Astrocyte (in vitro differentiated cells and primary cell): ENCODE data around the gene NIF3L1. TPM values are rescaled to one million over a fixed set of nuclear protein-coding genes. Genes with fewer than 3 reads are reported as not detected.

Experiments
- DNase-seq: peaks from one replicate; pipeline ENCODE4 v3.0.0-alpha.2; 2010; ENCODE audit warnings: low read depth
- FAIRE-seq: peaks from 2 replicates; lab custom pipeline; 2011; peaks lifted over from hg19 to GRCh38; lab: Jason Lieb, UNC
- H2AFZ ChIP-seq: 2 replicates; pipeline ENCODE4 v1.6.0; 2012; ENCODE audit warnings: low read depth, low read length, inconsistent platforms
- H3K27ac ChIP-seq: 2 replicates; pipeline ENCODE4 v1.5.1; 2011; ENCODE audit warnings: low read depth, low read length, inconsistent platforms
- H3K27me3 ChIP-seq: 2 replicates; pipeline ENCODE4 v1.6.0; 2011; ENCODE audit warnings: low read length, inconsistent platforms; ENCODE audit not compliant: insufficient read depth
- H3K36me3 ChIP-seq: 2 replicates; pipeline ENCODE4 v1.5.1; 2011; ENCODE audit warnings: low read length, inconsistent platforms; ENCODE audit not compliant: insufficient read depth
- H3K4me1 ChIP-seq: 2 replicates; pipeline ENCODE4 v1.5.1; 2011; ENCODE audit warnings: low read length, inconsistent platforms; ENCODE audit not compliant: insufficient read depth
- H3K4me2 ChIP-seq: 2 replicates; pipeline ENCODE4 v1.6.0; 2012; ENCODE audit warnings: low read length, inconsistent platforms
- H3K4me3 ChIP-seq: 2 replicates; pipeline ENCODE4 v1.5.1; 2011; ENCODE audit warnings: low read depth, mild to moderate bottlenecking, low read length, inconsistent platforms; ENCODE audit not compliant: insufficient read depth
- H3K79me2 ChIP-seq: 2 replicates; pipeline ENCODE4 v1.6.0; 2012; ENCODE audit warnings: mild to moderate bottlenecking, low read length, inconsistent platforms; ENCODE audit not compliant: insufficient read depth
- H3K9ac ChIP-seq: 2 replicates; pipeline ENCODE4 v1.6.0; 2012; ENCODE audit warnings: mild to moderate bottlenecking, low read length, inconsistent platforms
- H3K9me3 ChIP-seq: 2 replicates; pipeline ENCODE4 v1.5.1; 2012; ENCODE audit warnings: low read depth, mild to moderate bottlenecking, low read length, inconsistent platforms; ENCODE audit not compliant: insufficient read depth
- H4K20me1 ChIP-seq: 2 replicates; pipeline ENCODE4 v1.6.0; 2012; ENCODE audit warnings: low read length, inconsistent platforms; ENCODE audit not compliant: insufficient read depth
- H3K27ac Mint-ChIP-seq: one replicate; pipeline ENCODE4 v1.8.0; 2021; ENCODE audit warnings: mild to moderate bottlenecking, mixed read lengths; ENCODE audit not compliant: unreplicated experiment
- H3K27me3 Mint-ChIP-seq: one replicate; pipeline ENCODE4 v1.8.0; 2021; ENCODE audit warnings: low read depth, mixed read lengths; ENCODE audit not compliant: unreplicated experiment
- H3K36me3 Mint-ChIP-seq: one replicate; pipeline ENCODE4 v1.8.0; 2021; ENCODE audit warnings: low read depth, mixed read lengths; ENCODE audit not compliant: unreplicated experiment
- H3K4me1 Mint-ChIP-seq: one replicate; pipeline ENCODE4 v1.8.0; 2021; ENCODE audit warnings: low read depth, mixed read lengths; ENCODE audit not compliant: unreplicated experiment
- H3K4me3 Mint-ChIP-seq: one replicate; pipeline ENCODE4 v1.8.0; 2021; ENCODE audit warnings: mild to moderate bottlenecking, moderate library complexity, mixed read lengths; ENCODE audit not compliant: unreplicated experiment
- H3K9me3 Mint-ChIP-seq: one replicate; pipeline ENCODE4 v1.8.0; 2021; ENCODE audit warnings: mild to moderate bottlenecking, mixed read lengths; ENCODE audit not compliant: unreplicated experiment
- EZH2 ChIP-seq: IDR thresholded peaks from 2 replicates; pipeline ENCODE4 v1.6.1; 2012; ENCODE audit warnings: mild to moderate bottlenecking, low read length, inconsistent platforms; ENCODE audit not compliant: insufficient read depth
- total RNA-seq: library from RNA; stranded (reverse); gene quantifications from 2 replicates; pipeline ENCODE4 v1.2.1, GENCODE V29; 2021
- TF ChIP-seq, protein P1 (sequence below): IDR thresholded peaks from 2 replicates; pipeline ENCODE4 v1.5.1; 2011; ENCODE audit warnings: low read depth, mild to moderate bottlenecking, inconsistent platforms, low read length, moderate library complexity; ENCODE audit not compliant: insufficient read depth

The NIF3L1 gene
- total RNA-seq, 1 donor from 2014 or later, result 17.8 TPM

GRCh38 chr2:200929334-200930249 lies 40.4 kb downstream of the NIF3L1 start:
- H3K79me2 ChIP-seq, result no peaks in the 10 kb centered on the region
- DNase-seq (no peak), FAIRE-seq (no peak)
- peaks cover 7% of the 10 kb centered on the region for H3K4me1 Mint-ChIP-seq
- no peak overlapping the region for H3K4me3 Mint-ChIP-seq
- no peak overlapping the region for H3K27ac ChIP-seq
- H3K27ac Mint-ChIP-seq, result no peak overlapping the region
- H4K20me1 ChIP-seq, result no peaks in the 10 kb centered on the region
- H3K36me3 Mint-ChIP-seq, result peaks cover 3% of the 10 kb centered on the region
- H3K27me3 Mint-ChIP-seq, result no peaks in the 10 kb centered on the region
- no peaks in the 10 kb centered on the region for H3K27me3 ChIP-seq
- H2AFZ ChIP-seq, result no peak overlapping the region
- no peak overlapping the region for H3K9ac ChIP-seq
- no peaks in the 10 kb centered on the region for H3K9me3 ChIP-seq
- H3K4me2 ChIP-seq, result no peak overlapping the region
- TF ChIP-seq, protein P1, sequence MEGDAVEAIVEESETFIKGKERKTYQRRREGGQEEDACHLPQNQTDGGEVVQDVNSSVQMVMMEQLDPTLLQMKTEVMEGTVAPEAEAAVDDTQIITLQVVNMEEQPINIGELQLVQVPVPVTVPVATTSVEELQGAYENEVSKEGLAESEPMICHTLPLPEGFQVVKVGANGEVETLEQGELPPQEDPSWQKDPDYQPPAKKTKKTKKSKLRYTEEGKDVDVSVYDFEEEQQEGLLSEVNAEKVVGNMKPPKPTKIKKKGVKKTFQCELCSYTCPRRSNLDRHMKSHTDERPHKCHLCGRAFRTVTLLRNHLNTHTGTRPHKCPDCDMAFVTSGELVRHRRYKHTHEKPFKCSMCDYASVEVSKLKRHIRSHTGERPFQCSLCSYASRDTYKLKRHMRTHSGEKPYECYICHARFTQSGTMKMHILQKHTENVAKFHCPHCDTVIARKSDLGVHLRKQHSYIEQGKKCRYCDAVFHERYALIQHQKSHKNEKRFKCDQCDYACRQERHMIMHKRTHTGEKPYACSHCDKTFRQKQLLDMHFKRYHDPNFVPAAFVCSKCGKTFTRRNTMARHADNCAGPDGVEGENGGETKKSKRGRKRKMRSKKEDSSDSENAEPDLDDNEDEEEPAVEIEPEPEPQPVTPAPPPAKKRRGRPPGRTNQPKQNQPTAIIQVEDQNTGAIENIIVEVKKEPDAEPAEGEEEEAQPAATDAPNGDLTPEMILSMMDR, result no peak
- TF ChIP-seq EZH2, result no peak
- H3K9me3 Mint-ChIP-seq, result no peaks in the 10 kb centered on the region
- no peak overlapping the region for H3K4me3 ChIP-seq
- peaks cover 19% of the 10 kb centered on the region for H3K36me3 ChIP-seq
- no peaks in the 10 kb centered on the region for H3K4me1 ChIP-seq

- H3K4me3 Mint-ChIP-seq, result no peak overlapping the region
- FAIRE-seq, result no peak
- no peak for DNase-seq
- H2AFZ ChIP-seq, result no peak overlapping the region
- H3K79me2 ChIP-seq, result no peaks in the 10 kb centered on the region
- H3K36me3 Mint-ChIP-seq, result peaks cover 3% of the 10 kb centered on the region
- H3K9me3 ChIP-seq, result no peaks in the 10 kb centered on the region
- peaks cover 7% of the 10 kb centered on the region for H3K4me1 Mint-ChIP-seq
- no peaks in the 10 kb centered on the region for H3K4me1 ChIP-seq
- H3K27me3 ChIP-seq, result no peaks in the 10 kb centered on the region
- H3K27me3 Mint-ChIP-seq, result no peaks in the 10 kb centered on the region
- TF ChIP-seq, protein P1, result no peak
- TF ChIP-seq EZH2, result no peak
- no peaks in the 10 kb centered on the region for H3K9me3 Mint-ChIP-seq
- no peak overlapping the region for H3K27ac Mint-ChIP-seq
- H3K36me3 ChIP-seq, result peaks cover 19% of the 10 kb centered on the region
- H4K20me1 ChIP-seq, result no peaks in the 10 kb centered on the region
- H3K4me2 ChIP-seq, result no peak overlapping the region
- H3K4me3 ChIP-seq, result no peak overlapping the region
- no peak overlapping the region for H3K9ac ChIP-seq
- no peak overlapping the region for H3K27ac ChIP-seq
Measured at GRCh38 chr2:200930947-200931626, 41.9 kb downstream of the NIF3L1 start.
